Activated CD8-positive, alpha-beta memory T cell treated with anti-CD3 and anti-CD28 coated beads for 24 hours (primary cell): Measurements from ENCODE around the gene RBM23.
"Not testable (repeated sequence)": the region's sequence is repeated elsewhere in the genome, so short reads cannot be mapped to it uniquely, and the experiment has no call there.

Source experiments
- DNase-seq: peaks from one replicate; pipeline ENCODE4 v3.0.0-alpha.2; 2020

The RBM23 gene

DNA sequence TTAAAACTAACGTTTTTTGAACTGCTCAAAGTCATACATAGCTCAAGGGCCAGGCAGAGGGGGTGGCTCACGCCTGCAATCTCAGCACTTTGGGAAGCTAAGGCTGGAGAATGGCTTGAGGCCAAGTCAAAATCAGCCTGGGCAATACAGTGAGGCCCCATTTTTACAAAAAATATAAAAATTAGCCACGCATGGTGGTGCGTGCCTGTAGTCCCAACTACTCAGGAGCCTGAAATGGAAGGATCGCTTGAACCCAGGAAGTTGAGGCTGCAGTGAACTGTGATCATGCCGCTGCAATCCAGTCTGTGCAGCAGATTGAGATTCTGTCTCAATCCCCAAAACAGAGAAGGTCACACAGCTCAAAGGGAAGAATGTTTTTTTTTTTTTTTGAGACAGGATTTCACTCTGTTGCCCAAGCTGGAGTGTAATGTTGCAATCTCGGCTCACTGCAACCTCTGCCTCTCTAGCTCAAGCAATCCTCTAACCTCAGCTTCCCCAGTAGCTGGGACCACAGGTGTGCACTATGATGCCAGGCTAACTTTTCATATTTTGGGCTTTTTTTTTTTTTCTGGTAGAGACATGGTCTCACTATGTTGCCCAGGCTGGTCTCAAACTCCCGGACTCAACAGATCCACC, 2.9 kb downstream of the RBM23 start:
- no peak for DNase-seq

DNA sequence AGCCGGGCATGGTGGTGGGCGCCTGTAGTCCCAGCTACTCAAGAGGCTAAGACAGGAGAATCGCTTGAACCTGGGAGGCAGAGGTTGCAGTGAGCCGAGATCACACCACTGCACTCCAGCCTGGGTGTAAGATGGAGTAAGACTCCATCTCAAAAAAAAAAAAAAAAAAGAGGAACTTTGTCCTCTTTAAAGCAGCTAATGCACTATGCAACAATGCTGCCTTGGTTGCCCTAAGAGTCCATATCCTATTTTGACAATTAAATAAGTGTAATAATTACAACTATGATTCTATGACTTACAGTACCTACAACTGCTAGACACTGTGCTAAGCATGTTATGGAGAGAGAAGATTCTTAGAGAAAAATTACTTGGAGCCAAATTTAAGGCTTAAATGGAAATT, 4.1 kb downstream of the RBM23 start:
- not testable (repeated sequence) for DNase-seq

DNA sequence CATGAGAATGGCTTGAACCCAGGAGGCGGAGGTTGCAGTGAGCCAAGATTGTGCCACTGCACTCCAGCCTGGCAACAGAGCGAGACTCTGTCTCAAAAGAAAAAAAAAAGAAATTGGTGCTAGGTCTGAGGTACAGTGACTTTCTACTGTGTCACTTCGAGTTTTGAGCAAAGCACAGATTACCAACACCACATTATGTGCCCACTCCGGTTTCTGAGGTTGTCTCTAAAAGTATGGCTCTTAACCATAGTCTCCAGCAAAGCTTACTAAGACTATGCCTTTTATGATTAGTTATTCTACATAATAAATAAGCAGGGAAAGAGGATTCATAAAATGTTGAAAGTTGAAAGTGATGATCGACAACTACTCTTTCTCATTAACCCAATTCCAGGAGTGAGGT, 8.0 kb downstream of the RBM23 start:
- no peak for DNase-seq

DNA sequence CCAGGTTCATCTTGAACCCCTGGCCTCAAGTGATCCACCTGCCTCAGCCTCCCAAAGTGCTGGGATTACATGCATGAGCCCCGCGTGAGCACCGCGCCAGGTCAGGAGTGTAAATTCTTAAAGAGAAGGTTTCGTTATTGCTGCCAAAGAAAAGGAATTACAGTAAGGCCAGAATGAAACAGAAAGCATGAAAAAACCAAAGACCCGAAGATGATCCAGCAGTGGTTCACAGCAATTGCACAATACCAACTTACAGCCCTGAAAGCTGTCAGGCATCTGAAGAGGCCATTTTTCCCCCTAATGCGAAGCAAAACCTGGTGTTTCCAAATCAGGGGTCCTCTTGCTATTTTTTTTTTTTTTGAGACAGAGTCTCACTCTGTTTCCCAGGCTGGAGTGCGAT, 10.3 kb downstream of the RBM23 start:
- DNase-seq: no peak

DNA sequence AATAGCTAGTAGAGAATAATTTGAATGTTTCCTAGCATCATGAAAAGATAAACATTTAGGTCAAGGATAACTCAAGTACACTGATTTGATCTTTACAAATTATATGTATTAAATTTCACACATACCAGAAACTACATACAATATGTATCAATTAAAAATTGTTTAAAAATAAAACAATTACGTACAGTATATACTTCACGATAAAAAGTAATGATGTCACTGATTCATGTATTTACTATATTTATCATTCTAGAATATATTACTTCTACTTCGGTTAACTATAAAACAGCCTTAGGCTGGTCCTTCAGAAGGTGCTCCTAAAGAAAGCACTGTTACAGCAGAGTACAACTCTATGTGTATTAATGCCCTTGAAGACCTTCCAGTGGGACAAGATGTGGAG, 11.5 kb downstream of the RBM23 start:
- no peak for DNase-seq

DNA sequence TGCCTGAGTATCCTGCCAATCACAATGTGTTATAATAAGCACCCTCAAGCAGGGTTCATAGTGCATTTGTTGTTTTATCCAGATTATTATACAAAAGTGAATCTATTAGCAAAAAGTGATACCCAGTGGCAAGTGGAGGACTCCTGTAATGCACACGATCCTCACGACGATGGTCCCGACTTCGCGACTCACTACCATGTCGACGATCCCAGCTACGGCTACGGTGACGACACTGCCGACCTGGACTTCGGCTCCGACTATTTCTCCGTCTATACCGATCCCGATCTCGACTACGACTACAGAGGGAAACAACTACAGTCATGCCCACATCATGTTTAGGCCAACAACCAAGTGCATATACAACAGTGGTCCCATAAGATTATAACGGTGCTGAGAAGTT, 12.9 kb downstream of the RBM23 start:
- no peak for DNase-seq

DNA sequence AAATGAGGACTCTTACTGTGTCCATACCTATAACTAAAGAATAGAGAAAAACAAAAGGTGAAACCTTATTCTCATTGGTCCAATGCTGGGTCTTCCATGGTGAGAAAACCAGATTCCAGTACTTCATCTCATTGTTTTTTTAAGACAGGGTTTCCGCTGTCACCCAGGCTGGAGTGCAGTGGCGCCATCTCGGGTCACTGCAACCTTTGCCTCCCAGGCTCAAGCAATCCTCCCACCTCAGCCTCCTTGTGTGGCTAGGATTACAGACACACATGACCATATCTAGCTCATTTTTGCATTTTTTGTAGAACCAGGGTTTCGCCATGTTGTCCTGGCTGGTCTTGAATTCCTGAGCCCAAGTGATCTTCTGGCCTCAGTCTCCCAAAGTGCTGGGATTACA, 13.3 kb downstream of the RBM23 start:
- no peak for DNase-seq

DNA sequence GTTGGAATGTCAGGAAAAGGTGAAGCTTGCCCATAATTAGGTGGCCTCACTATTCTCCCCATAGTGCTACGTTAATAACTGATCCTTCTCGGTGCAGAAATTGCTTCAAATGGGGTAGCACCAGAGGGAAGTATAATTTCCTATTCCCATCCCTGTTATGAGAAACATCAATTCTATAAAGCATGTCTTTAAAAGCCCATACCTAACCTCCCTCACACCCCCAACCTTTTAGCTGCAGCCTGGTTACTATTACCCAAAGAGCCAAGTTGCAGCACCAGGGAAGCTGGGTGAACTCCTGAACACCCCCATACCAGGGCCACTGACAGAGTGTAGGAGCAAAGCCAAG, 15.2 kb downstream of the RBM23 start:
- no peak for DNase-seq

DNA sequence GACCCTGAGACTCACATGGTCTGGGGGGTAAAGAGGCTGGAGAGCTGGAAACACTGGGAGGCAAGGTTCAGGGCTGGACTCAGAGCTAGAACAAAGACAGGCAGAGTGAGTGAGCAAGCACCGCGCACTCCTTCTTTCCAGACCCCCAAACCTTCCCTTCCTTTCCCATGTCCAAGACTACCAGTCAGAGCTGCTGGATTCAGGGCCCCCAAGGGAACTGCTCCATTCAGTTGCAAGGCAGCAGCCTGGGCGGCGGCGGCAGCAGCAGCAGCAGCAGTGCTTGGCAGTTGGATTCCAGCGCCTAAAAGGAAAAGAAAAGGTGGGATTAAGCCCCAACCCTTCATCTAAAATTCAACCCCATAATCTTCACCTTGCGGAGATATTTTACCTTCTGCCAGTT, 17.1 kb downstream of the RBM23 start:
- DNase-seq: no peak

DNA sequence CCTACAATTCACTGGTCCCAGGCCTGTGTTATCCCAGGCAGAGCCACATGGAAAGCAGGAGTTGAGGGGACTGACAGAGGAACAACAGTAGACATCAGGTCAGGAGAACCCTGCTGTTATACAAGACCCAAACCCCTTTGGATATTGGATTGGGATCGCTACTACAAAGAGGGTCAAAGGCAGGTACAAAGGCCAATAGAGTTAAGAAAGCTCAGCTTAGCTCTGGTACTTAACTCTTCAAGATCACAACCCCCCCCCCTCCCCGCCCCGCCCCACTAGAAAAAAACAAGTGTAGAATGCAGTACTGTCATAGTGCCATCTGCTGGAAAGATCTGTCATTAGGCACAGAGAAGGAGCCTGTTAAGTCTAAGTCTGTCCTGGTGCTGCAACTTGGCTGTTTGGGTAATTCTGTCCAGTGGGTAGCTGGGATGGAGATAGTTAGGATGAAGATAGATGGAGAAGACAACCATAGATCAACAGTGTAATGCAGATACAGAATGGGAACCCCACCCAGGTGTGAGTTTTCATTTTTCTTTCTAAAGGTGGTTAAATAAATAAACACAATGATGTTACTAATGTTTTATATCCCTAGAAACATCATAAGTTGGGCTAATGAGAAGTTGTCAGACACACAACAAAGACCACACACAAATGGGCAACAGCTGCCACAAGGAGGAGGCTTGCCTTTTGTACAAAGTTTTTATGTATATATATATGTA, 18.7 kb downstream of the RBM23 start:
- no peak for DNase-seq

DNA sequence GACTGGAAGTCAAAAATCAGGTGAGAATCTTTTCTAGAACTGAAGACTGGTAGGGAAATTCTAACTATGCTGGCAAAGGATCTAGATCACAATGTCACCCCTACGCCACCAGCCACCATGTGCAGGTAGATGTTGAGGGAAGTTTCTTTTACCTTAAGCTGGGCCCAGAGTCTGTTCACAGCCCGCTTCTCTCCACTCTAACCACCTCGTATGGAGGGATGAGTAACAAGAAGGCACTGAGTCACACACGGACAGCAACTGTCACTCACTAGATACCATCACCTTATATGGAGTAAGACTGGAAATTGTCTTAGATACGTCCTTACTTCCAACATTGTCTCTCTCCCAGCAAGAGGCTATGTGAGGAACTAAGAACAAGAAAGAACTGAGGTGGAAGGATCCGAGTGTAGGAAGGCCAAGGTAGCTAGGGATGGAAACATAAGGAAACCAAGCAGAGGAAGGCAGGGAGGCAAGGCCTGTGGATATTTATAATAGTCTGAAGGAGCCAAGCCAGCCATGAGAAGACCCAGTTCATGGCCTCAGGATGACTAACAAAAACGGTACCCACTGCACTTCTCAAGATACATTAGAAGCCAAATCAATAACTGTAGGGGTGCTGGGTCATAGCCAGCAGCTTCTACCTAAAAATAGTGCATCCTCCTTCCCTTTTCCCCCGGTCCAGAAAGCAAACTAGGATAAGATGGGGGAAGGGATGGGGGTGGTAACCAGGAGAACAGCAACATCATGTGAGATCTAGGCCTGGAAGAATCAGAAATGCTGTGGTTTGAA, 20.5 kb downstream of the RBM23 start:
- no peak for DNase-seq

DNA sequence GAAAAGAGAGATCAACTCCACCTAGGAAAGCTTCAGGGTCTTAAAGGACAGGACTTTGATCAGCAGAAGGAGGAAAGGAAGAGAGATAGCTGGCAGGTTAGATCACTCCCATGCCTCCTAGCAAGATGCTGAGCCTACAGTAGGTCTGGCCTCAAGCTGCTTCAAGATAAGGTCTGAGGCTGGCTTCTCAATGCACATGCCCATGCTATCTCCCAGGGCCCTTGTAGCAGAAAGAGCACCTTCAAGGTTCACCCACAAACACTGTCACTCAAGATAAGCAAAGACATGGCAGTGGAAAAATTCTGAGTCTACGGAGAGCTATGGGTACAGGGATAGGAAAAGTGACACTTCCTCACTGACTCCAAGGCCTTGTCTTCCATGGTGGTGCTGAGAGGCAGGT, 21.6 kb downstream of the RBM23 start:
- no peak for DNase-seq

DNA sequence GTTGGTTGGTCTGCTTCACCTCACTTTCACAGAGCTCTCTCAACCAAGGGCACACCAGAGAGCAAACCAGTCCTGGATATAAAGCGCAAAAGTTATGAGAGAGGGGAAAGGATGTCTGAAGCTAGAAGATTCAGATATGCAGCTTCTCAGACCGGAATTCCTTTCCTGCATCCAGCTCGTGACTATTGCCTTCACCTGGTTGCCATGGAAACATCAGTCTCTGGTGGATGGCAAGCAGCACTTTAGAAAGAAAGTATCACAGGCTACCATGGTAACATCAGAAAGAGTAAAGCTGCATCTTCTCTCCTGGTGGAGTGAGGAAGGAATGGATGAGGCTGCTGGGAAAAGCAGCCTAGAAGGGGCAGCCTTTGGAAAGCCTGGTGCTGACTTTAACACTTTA, 22.2 kb downstream of the RBM23 start:
- no peak for DNase-seq

DNA sequence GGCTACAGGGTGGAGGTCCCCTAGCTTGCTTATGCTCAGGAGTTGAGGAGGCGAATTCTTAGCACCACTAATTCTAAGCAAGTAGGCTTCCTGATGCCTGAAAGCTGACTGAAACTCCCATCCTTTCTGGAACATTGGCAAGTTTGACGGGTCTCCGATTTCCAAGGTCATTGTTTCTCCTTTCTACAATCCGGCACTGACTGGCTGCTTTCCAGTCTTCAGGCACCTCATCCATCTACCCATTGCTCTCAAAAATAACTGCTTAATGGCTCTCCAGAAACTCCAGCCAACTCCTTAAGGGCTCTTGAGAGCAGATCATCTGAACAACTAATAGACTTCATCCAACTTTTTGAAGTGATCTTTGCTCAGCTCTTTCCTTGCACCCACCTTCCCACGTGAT, 22.6 kb downstream of the RBM23 start:
- no peak for DNase-seq

DNA sequence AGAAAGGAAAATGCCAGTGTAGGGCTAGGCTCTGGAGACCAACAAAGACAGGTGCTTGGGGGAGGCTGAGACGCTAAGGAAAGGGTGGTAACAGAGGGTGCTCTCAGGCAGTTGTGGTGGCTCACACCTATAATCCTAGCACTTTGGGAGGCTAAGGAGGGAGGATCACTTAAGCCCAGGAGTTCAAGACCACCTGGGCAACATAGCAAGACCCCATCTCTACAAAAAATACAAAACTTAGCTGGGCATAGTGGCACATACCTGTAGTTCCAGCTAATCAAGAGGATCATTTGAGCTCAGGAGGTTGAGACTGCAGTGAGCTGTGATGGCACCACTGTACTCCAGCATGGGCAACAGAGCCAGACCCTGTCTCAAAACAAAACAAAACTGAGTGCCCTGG, 23.5 kb downstream of the RBM23 start:
- DNase-seq: no peak

DNA sequence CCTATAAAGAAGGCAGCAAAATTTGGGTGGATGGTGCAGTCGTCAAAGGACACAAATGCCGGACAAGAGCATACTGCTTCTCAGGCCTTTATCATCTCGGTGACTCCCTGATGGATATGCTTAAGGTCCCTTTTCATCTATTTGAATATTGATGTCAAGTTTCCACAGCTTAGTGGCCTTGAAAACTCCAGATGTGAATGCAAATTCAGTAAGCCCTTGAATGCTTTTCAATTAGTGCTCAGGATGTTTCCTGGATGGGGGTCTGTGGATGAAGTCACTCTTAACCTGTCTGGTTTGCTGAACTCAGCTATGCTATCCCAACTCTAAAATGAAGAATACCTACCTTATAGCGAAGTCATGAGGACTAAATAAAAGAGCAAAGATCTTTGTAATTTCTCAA, 25.2 kb downstream of the RBM23 start:
- DNase-seq: no peak

DNA sequence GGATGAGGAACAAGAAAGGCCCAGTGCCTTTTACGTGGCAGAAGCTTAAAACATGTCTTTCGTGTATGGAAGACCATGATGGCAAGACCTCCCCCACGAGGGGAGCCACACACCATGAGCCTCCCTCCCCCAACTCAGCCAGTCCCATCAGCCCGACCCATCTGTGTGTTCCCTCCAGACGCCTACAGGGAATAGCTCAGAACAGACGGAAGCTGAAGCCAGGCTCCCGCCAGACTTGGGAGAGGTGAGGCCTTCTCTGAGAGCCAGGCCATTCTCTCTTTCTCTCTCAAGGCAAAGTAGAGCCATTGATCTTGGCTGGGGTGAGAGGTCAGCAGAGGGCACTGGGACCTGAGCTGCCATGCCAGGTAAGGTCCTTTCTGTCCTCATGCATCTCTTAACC, 26.5 kb downstream of the RBM23 start:
- no peak for DNase-seq

DNA sequence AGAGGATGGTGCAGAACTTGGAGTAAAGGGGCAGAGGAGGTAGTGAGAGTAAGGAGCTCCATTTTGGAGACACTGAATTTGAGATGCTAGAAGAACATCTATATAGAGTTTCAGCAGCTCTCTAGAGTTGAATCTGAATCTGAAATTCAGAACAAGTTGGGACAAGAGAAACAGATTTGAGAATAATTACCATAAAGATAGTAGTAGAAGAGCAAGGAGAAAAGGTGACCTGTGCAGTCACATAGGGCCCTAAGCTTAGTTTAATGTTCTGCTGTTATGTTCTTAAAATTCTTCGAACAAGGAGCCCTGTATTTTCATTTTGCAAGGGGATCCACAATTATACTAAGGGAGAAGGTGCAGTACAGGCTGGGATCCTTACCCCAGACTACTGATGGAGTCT, 28.5 kb downstream of the RBM23 start:
- no peak for DNase-seq

DNA sequence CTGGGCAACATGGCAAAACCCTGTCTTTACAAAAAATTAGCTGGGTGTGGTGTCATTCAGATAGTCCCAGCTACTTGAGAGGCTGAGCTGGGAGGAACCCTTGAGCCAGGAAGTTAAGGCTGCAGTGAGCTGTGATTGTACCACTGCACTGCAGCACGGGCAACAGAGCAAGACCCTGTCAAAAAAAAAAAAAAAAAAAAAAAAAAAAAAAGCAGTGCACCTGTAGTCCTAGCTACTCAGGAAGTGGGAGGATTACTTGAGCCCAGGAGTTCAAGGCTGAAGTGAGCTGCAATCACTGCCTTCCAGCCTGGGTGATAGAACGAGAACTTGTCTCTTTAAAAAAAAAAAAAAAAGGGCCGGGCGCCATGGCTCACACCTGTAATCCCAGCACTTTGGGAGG, 30.3 kb downstream of the RBM23 start:
- DNase-seq: no peak

DNA sequence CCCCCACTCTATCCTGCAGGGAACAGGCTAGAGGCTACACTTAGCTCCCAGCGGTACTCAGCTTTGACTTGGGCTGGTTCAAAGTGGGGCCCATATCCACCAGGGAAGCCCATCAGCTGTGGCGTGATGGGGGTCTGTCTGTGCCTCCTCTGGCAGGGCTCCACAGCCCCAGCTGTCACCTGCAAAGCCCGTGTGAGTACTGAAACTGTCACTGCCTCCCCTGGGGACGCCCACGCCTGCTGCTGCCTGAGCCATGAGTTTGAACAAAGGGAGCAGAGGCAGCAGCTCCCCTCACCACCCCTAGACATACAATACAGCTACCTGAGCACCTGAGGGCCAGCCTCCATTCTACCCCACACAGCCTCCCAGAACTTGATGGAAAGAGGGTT, 31.0 kb downstream of the RBM23 start:
- peak; percentile 78 for DNase-seq

DNA sequence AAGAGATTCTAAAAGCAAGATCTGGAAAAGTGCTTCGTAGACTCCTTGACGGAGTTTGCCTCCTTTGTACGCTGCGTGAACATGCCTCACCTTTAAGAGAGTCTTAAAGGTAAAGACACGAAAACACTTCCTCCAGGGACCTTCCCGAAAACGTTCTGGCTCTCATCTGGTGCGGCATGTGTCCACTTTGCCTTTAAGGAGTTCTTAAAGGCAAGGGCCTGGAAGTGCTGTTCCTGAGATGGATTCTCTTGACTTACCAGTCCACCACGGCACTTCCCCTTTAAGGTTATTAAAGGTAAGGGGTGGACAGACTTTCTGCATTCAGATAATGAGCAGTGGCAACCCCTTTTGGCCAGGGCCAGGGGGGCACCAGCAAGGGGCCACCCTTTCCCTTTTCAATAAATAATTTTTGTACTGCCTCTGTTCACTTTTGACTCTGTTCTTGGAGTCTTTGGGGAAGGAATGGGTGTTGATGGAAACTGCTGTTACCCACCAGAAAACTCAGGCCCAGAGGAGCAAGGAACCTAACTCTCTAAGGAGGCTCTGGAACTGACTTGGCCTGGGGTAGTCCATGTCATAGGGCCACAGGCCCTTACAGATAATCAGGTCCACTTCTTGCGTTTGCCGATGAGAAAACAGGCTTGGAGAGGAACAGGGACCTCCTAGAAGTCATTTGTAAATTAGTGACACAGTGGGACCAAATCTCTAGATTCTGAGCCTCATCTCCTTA, 31.5 kb downstream of the RBM23 start:
- DNase-seq: no peak

DNA sequence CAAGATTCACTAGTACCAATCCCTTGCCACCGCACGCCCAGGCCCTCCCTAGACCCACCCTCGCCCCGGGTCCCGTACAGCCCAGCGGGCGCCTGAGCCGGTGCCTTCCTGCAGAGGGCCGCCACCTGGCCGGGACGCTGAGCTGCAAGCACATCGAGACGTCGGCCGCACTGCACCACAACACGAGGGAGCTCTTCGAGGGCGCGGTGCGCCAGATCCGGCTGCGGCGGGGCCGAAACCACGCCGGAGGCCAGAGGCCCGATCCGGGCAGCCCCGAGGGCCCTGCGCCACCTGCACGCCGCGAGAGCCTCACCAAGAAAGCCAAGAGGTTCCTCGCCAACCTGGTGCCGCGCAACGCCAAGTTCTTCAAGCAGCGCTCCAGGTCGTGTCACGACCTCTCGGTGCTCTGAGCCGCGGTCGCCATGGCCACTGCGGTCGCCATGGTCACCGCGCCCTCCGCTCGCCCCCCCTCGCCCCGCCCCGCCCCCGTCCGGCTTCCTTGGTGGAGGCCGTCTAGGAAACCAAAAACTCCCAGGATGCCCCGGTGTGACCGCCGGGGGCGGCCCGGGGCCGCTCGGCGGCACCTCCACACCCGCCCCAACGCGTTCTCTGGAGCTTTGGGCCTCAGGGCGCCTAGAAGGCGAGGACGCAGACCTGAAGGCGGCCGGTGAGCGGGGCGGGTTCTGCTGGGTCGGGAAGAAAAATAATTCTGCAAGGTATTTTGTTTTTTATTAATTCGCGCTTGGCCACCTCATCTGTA, 32.3 kb downstream of the RBM23 start:
- DNase-seq: peak; percentile 85

DNA sequence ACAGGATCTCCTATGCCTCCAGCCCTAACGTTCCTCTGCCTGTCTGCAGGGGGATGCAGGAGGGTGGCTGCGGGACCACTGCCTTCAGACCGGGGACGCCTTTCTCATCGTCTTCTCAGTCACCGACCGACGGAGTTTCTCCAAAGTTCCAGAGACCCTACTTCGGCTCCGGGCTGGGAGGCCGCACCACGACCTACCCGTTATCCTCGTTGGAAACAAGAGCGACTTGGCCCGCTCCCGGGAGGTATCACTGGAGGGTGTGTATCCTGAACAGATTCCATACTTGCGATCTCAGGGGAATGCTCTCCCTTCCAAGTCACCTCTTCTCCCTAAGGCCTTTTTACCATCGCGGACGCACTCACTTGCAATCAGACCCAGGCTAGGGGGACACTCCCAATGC, 33.0 kb downstream of the RBM23 start:
- DNase-seq: no peak
